Measurements from ENCODE around the gene BHLHA15. TPM values are rescaled to one million over a fixed set of nuclear protein-coding genes. Genes with fewer than 3 reads are reported as not detected.

The BHLHA15 gene
- total RNA-seq, 6 experiments from 2014 or later: 0.33 TPM; not detected in 5

- DNase-seq: no peak
- Mint-ChIP-seq H3K36me3 (ENCODE audit: low read depth) (peaks cover 9% of the 10 kb centered on the region), H3K9me3 (no peaks in the 10 kb centered on the region), H3K27me3 (ENCODE audit: insufficient read depth) (no peaks in the 10 kb centered on the region), H3K27ac (no peak overlapping the region), H3K4me3 (no peak overlapping the region), H3K4me1 (ENCODE audit: low read depth) (peaks cover 6% of the 10 kb centered on the region)
- TF ChIP-seq, protein P1, sequence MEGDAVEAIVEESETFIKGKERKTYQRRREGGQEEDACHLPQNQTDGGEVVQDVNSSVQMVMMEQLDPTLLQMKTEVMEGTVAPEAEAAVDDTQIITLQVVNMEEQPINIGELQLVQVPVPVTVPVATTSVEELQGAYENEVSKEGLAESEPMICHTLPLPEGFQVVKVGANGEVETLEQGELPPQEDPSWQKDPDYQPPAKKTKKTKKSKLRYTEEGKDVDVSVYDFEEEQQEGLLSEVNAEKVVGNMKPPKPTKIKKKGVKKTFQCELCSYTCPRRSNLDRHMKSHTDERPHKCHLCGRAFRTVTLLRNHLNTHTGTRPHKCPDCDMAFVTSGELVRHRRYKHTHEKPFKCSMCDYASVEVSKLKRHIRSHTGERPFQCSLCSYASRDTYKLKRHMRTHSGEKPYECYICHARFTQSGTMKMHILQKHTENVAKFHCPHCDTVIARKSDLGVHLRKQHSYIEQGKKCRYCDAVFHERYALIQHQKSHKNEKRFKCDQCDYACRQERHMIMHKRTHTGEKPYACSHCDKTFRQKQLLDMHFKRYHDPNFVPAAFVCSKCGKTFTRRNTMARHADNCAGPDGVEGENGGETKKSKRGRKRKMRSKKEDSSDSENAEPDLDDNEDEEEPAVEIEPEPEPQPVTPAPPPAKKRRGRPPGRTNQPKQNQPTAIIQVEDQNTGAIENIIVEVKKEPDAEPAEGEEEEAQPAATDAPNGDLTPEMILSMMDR (IDR thresholded peaks at IDR 0.05): no peak
These were observed 12.9 kb downstream of the BHLHA15 start for GRCh38 chr7:98223898-98224700.

- no peaks in the 10 kb centered on the region for H3K4me1 Mint-ChIP-seq (ENCODE audit: low read depth)
- no peak overlapping the region for H3K4me3 Mint-ChIP-seq
- H3K36me3 Mint-ChIP-seq (ENCODE audit: low read depth): peaks cover 4% of the 10 kb centered on the region; the same call in 1 of the 2 replicates
- TF ChIP-seq, protein P1 (IDR thresholded peaks at IDR 0.05): no peak
- H3K27me3 Mint-ChIP-seq (ENCODE audit: insufficient read depth): no peaks in the 10 kb centered on the region
- H3K27ac Mint-ChIP-seq: no peak overlapping the region
- no peak for DNase-seq
- H3K9me3 Mint-ChIP-seq: no peaks in the 10 kb centered on the region
These were observed 13.5 kb downstream of the BHLHA15 start for GRCh38 chr7:98224701-98225181.

- no peak for DNase-seq
- peaks cover 4% of the 10 kb centered on the region; the same call in 1 of the 2 replicates for H3K36me3 Mint-ChIP-seq (ENCODE audit: low read depth)
- no peak overlapping the region for H3K4me3 Mint-ChIP-seq
- H3K27ac Mint-ChIP-seq: no peak overlapping the region
- H3K9me3 Mint-ChIP-seq: no peaks in the 10 kb centered on the region
- no peaks in the 10 kb centered on the region for H3K4me1 Mint-ChIP-seq (ENCODE audit: low read depth)
- TF ChIP-seq, protein P1 (IDR thresholded peaks at IDR 0.05): no peak
- no peaks in the 10 kb centered on the region for H3K27me3 Mint-ChIP-seq (ENCODE audit: insufficient read depth)
These were observed 14.8 kb downstream of the BHLHA15 start for GRCh38 chr7:98225913-98226614.

DNA sequence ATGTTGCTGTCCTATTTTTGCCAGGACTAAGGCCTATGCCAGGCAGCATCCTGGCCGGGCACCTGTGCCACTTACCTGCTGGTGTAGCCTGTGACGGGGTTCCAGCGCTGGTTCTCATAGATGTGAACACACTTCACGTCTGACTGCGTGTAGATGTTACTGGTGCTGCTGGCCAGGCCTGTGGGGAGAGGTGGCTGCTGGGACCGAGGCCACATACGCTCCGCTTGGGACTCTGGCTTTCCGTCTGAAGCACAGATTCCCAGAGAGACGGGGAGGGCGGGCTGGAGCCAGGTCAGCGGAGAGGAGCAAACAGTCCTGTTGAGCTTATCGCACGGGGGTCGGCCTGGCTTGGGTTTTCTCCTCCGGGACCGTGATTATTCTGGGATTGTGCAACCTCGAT, 16.7 kb downstream of the BHLHA15 start:
- Mint-ChIP-seq H3K27ac (no peak overlapping the region), H3K9me3 (no peaks in the 10 kb centered on the region), H3K36me3 (ENCODE audit: low read depth) (peaks cover 4% of the 10 kb centered on the region; the same call in 1 of the 2 replicates), H3K4me1 (ENCODE audit: low read depth) (no peaks in the 10 kb centered on the region), H3K27me3 (ENCODE audit: insufficient read depth) (no peaks in the 10 kb centered on the region), H3K4me3 (no peak overlapping the region)
- DNase-seq: no peak
- TF ChIP-seq, protein P1 (IDR thresholded peaks at IDR 0.05): no peak

GRCh38 chr7:98228801-98229200, 17.6 kb downstream of the BHLHA15 start:
- H3K27me3 Mint-ChIP-seq (ENCODE audit: insufficient read depth): no peaks in the 10 kb centered on the region
- TF ChIP-seq, protein P1 (IDR thresholded peaks at IDR 0.05): no peak
- H3K4me3 Mint-ChIP-seq: no peak overlapping the region
- H3K9me3 Mint-ChIP-seq: no peaks in the 10 kb centered on the region
- no peak overlapping the region for H3K27ac Mint-ChIP-seq
- H3K36me3 Mint-ChIP-seq (ENCODE audit: low read depth): peaks cover 4% of the 10 kb centered on the region; the same call in 1 of the 2 replicates
- no peaks in the 10 kb centered on the region for H3K4me1 Mint-ChIP-seq (ENCODE audit: low read depth)
- no peak for DNase-seq

All from HFFc6 (cell line).